ENCODE results near the gene COG5. TPM values are rescaled to one million over a fixed set of nuclear protein-coding genes. Genes with fewer than 3 reads are reported as not detected.

The COG5 gene
- total RNA-seq, 1 donor from 2014 or later: 39.1 TPM

- no peak overlapping the region for H3K27ac Mint-ChIP-seq
- peak; percentile 7 for DNase-seq (ENCODE audit: low spot score)
- peaks cover 2% of the 10 kb centered on the region for H3K36me3 Mint-ChIP-seq (ENCODE audit: low read depth)
- intact Hi-C loops (cut with micrococcal nuclease): loop anchor here (1.0 to 10.0 kb wide), 6 partner anchors 38 to 416 kb away; partner anchors contain the start of genes CBLL1 and SLC26A4
- H3K4me3 Mint-ChIP-seq: no peak overlapping the region
- no peaks in the 10 kb centered on the region for H3K9me3 Mint-ChIP-seq
- H3K27me3 Mint-ChIP-seq (ENCODE audit: insufficient read depth): no peaks in the 10 kb centered on the region
- no peaks in the 10 kb centered on the region for H3K4me1 Mint-ChIP-seq (ENCODE audit: low read depth)
These were observed 100.3 kb downstream of the COG5 start for GRCh38 chr7:107463139-107464078.

GRCh38 chr7:107461938-107462533, 101.7 kb downstream of the COG5 start:
- no peak for DNase-seq (ENCODE audit: low spot score)
- H3K36me3 Mint-ChIP-seq (ENCODE audit: low read depth): peaks cover 8% of the 10 kb centered on the region
- H3K4me3 Mint-ChIP-seq: no peak overlapping the region
- H3K9me3 Mint-ChIP-seq: no peaks in the 10 kb centered on the region
- H3K4me1 Mint-ChIP-seq (ENCODE audit: low read depth): no peaks in the 10 kb centered on the region
- H3K27me3 Mint-ChIP-seq (ENCODE audit: insufficient read depth): no peaks in the 10 kb centered on the region
- intact Hi-C loops (cut with micrococcal nuclease): loop anchor here (10.0 kb wide), 1 partner anchor 203 kb away; the partner anchor contains the start of gene SLC26A4
- H3K27ac Mint-ChIP-seq: no peak overlapping the region

GRCh38 chr7:107453388-107453787, 110.3 kb downstream of the COG5 start:
- Mint-ChIP-seq H3K4me3 (no peak overlapping the region), H3K27me3 (ENCODE audit: insufficient read depth) (no peaks in the 10 kb centered on the region), H3K36me3 (ENCODE audit: low read depth) (peaks cover 9% of the 10 kb centered on the region), H3K27ac (no peak overlapping the region), H3K9me3 (no peaks in the 10 kb centered on the region), H3K4me1 (ENCODE audit: low read depth) (no peaks in the 10 kb centered on the region)
- no peak for DNase-seq (ENCODE audit: low spot score)
- intact Hi-C loops (cut with micrococcal nuclease): no loop called here

DNA sequence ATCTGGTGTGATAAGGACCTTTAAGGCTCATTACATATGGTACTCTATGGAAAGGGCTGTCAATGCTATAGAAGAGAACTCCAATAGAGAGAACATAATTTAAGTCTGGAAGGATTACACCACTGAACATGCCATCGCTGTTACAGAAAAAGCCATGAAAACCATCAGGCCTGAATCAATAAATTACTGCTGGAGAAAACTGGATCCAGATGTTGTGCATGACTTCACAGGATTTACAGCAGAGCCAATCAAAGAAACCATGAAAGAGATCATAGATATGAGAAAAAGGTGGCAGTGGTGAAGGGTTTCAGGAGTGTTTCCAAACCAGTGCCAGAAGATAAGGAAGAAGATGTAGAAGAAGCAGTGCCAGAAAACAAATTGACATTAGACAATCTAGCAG, 112.8 kb downstream of the COG5 start:
- peaks cover 4% of the 10 kb centered on the region for H3K36me3 Mint-ChIP-seq (ENCODE audit: low read depth)
- H3K27ac Mint-ChIP-seq: no peak overlapping the region
- DNase-seq (ENCODE audit: low spot score): no peak
- H3K9me3 Mint-ChIP-seq: no peaks in the 10 kb centered on the region
- H3K4me3 Mint-ChIP-seq: no peak overlapping the region
- H3K27me3 Mint-ChIP-seq (ENCODE audit: insufficient read depth): no peaks in the 10 kb centered on the region
- intact Hi-C loops (cut with micrococcal nuclease): no loop called here
- H3K4me1 Mint-ChIP-seq (ENCODE audit: low read depth): peaks cover 13% of the 10 kb centered on the region

DNA sequence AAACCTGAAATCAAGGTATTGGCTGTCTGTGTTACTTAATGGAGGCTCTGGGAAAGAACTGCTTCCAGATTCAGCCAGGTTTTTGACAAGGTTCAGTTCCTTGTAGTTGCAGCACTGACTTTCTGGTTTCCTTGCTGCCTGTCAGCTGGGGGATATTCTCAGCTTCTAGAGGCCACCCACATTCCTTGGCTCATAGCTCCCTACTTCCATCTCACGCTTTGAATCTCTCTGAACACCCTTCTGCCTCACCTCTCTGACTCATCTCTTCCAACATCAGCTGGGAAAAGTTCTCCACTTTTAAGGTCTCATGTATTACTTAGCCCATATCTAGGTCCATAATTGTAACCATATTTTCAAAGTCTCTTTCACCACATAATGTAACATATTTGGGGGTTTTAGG, 116.7 kb downstream of the COG5 start:
- peaks cover 8% of the 10 kb centered on the region for H3K36me3 Mint-ChIP-seq (ENCODE audit: low read depth)
- no peaks in the 10 kb centered on the region for H3K27me3 Mint-ChIP-seq (ENCODE audit: insufficient read depth)
- no peak overlapping the region for H3K4me3 Mint-ChIP-seq
- intact Hi-C loops (cut with micrococcal nuclease): no loop called here
- H3K9me3 Mint-ChIP-seq: peaks cover 7% of the 10 kb centered on the region
- no peak for DNase-seq (ENCODE audit: low spot score)
- peaks cover 13% of the 10 kb centered on the region for H3K4me1 Mint-ChIP-seq (ENCODE audit: low read depth)
- no peak overlapping the region for H3K27ac Mint-ChIP-seq

GRCh38 chr7:107446531-107446930, 117.2 kb downstream of the COG5 start:
- H3K27ac Mint-ChIP-seq: no peak overlapping the region
- intact Hi-C loops (cut with micrococcal nuclease): no loop called here

DNA sequence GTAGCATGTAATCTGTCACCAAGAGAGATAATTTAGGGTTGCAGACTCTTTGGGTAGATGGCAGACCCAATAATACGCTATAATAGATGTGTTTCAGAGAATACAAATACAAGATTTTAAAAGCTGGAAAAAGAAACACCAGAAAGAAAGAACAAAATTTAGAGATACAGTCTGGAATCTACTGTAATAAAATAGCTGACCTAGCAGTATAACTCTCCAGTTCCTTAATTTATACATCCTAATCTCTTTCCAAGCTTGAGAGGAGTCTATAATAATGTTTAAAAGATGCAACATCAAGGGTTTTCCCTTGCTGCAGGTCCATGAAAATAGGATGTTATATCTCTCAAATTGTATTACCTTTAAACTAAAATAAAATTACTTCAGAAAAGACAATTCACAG, 121.0 kb downstream of the COG5 start:
- DNase-seq (ENCODE audit: low spot score): no peak
- no peak overlapping the region for H3K27ac Mint-ChIP-seq
- peaks cover 10% of the 10 kb centered on the region for H3K9me3 Mint-ChIP-seq
- H3K4me1 Mint-ChIP-seq (ENCODE audit: low read depth): peaks cover 13% of the 10 kb centered on the region
- H3K27me3 Mint-ChIP-seq (ENCODE audit: insufficient read depth): no peaks in the 10 kb centered on the region
- no peak overlapping the region for H3K4me3 Mint-ChIP-seq
- intact Hi-C loops (cut with micrococcal nuclease): no loop called here
- H3K36me3 Mint-ChIP-seq (ENCODE audit: low read depth): peaks cover 8% of the 10 kb centered on the region

More at GRCh38 chr7:107446531-107446930, 117.2 kb downstream of the COG5 start:
- Mint-ChIP-seq H3K9me3 (peaks cover 10% of the 10 kb centered on the region), H3K36me3 (ENCODE audit: low read depth) (peaks cover 9% of the 10 kb centered on the region), H3K27me3 (ENCODE audit: insufficient read depth) (no peaks in the 10 kb centered on the region), H3K4me3 (no peak overlapping the region), H3K4me1 (ENCODE audit: low read depth) (peaks cover 13% of the 10 kb centered on the region)
- DNase-seq (ENCODE audit: low spot score): no peak

GRCh38 chr7:107441581-107442422, 121.9 kb downstream of the COG5 start:
- no peaks in the 10 kb centered on the region for H3K27me3 Mint-ChIP-seq (ENCODE audit: insufficient read depth)
- H3K4me1 Mint-ChIP-seq (ENCODE audit: low read depth): peaks cover 7% of the 10 kb centered on the region
- no peak for DNase-seq (ENCODE audit: low spot score)
- intact Hi-C loops (cut with micrococcal nuclease): no loop called here
- peaks cover 10% of the 10 kb centered on the region for H3K9me3 Mint-ChIP-seq
- H3K4me3 Mint-ChIP-seq: no peak overlapping the region
- H3K27ac Mint-ChIP-seq: no peak overlapping the region
- peaks cover 9% of the 10 kb centered on the region for H3K36me3 Mint-ChIP-seq (ENCODE audit: low read depth)

DNA sequence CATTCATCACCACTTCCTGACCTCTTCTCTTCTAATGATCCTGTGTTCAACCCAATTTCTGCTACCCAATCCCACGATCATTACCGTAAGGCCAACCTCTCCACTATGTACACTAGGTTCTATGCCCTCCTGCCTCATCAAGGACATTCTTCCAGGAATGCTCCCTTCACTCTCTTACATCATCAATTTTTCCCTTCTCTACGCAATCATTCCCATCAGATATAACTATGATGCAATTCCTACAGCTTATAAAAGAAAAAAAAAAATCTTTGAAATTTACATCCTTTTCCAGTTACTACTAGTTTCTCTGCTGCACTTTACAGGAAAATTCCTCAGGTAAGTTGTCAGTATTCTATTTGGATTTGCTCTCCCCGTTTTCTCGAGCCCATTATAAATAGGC, 124.7 kb downstream of the COG5 start:
- H3K27me3 Mint-ChIP-seq (ENCODE audit: insufficient read depth): no peaks in the 10 kb centered on the region
- intact Hi-C loops (cut with micrococcal nuclease): no loop called here
- peaks cover 15% of the 10 kb centered on the region for H3K9me3 Mint-ChIP-seq
- H3K27ac Mint-ChIP-seq: no peak overlapping the region
- DNase-seq (ENCODE audit: low spot score): no peak
- H3K4me3 Mint-ChIP-seq: no peak overlapping the region
- peaks cover 9% of the 10 kb centered on the region for H3K36me3 Mint-ChIP-seq (ENCODE audit: low read depth)
- no peaks in the 10 kb centered on the region for H3K4me1 Mint-ChIP-seq (ENCODE audit: low read depth)

- Mint-ChIP-seq H3K4me3 (no peak overlapping the region), H3K27me3 (ENCODE audit: insufficient read depth) (no peaks in the 10 kb centered on the region), H3K4me1 (ENCODE audit: low read depth) (no peaks in the 10 kb centered on the region), H3K9me3 (peaks cover 8% of the 10 kb centered on the region), H3K27ac (no peak overlapping the region), H3K36me3 (ENCODE audit: low read depth) (peaks cover 4% of the 10 kb centered on the region)
- intact Hi-C loops (cut with micrococcal nuclease): no loop called here
- DNase-seq (ENCODE audit: low spot score): no peak
These were observed 128.0 kb downstream of the COG5 start for GRCh38 chr7:107435749-107436148.

DNA sequence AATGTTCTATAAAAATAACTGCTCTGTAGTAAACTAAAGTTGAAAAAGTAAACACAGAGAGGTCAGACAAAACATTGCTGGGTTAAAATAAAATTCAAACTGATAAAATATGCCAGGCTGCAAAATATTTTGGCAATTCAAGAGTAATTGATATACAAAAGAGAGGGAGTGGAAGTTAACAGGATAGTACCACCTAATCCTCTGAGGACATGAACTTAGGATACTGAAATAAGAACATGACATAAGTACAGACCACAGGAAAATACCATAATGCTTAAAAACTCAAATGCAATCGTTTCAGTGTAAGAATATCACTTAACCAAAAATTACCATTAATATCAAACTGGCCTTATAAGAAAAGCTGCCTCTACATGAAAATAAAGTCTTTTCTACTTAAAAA, 131.5 kb downstream of the COG5 start:
- Mint-ChIP-seq H3K9me3 (peaks cover 8% of the 10 kb centered on the region), H3K4me3 (no peak overlapping the region), H3K27me3 (ENCODE audit: insufficient read depth) (no peaks in the 10 kb centered on the region), H3K36me3 (ENCODE audit: low read depth) (peaks cover 3% of the 10 kb centered on the region), H3K4me1 (ENCODE audit: low read depth) (no peaks in the 10 kb centered on the region), H3K27ac (no peak overlapping the region)
- DNase-seq (ENCODE audit: low spot score): no peak
- intact Hi-C loops (cut with micrococcal nuclease): no loop called here

DNA sequence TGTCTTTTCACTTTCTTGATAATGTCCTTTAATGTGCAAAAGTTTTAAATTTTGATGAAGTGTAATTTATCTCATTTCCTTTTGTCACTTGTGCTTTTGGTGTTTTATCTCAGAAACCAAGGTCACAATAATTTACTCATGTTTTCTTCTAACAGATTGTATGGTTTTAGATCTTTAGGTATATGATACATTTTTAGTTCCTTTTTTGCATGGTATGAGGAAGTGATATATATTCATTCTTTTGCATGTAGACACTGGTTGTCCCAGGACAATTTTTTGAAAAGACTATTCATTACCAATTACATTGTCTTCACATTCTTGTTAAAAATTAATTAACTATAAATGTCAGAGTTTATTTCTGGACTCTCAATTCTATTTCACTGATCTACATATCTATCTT, 133.7 kb downstream of the COG5 start:
- H3K9me3 Mint-ChIP-seq: peaks cover 4% of the 10 kb centered on the region
- no peak overlapping the region for H3K27ac Mint-ChIP-seq
- H3K4me1 Mint-ChIP-seq (ENCODE audit: low read depth): no peaks in the 10 kb centered on the region
- peaks cover 1% of the 10 kb centered on the region for H3K36me3 Mint-ChIP-seq (ENCODE audit: low read depth)
- no peak for DNase-seq (ENCODE audit: low spot score)
- H3K4me3 Mint-ChIP-seq: no peak overlapping the region
- intact Hi-C loops (cut with micrococcal nuclease): no loop called here
- no peaks in the 10 kb centered on the region for H3K27me3 Mint-ChIP-seq (ENCODE audit: insufficient read depth)

Measured in activated T-helper 1 cell treated with anti-CD3 and anti-CD28 coated beads, Interleukin-12 subunit alpha, Interleukin-12 subunit beta, Interleukin-2, Interleukin-4 antibody, amounts not matched to agents 30 ng/mL and 10 ng/mL and 1 ng/mL, durations not matched to agents 14 hours and 24 hours and 36 hours (primary cell).